KMS-11 (cell line): ENCODE data around the gene ABHD14A.

Experiments
- H2AFZ ChIP-seq: fragments of 200-600 bp; sonication (generic); 2 replicates; pipeline ENCODE4 v1.6.1; 2016; ENCODE audit warnings: antibody characterized with exemption, mixed run types, low read depth
- H3K27ac ChIP-seq: fragments of 200-600 bp; sonication (generic); 2 replicates; pipeline ENCODE4 v1.6.1; 2016; ENCODE audit warnings: mild to moderate bottlenecking, mixed run types
- H3K27me3 ChIP-seq: fragments of 200-600 bp; sonication (generic); 2 replicates; pipeline ENCODE4 v1.6.1; 2017; ENCODE audit warnings: mild to moderate bottlenecking, low read depth, mixed run types, moderate library complexity; ENCODE audit not compliant: insufficient read depth
- H3K36me3 ChIP-seq: fragments of 200-600 bp; sonication (generic); 2 replicates; pipeline ENCODE4 v1.6.1; 2017; ENCODE audit warnings: mild to moderate bottlenecking, mixed run types; ENCODE audit not compliant: insufficient read depth
- H3K4me1 ChIP-seq: fragments of 200-600 bp; sonication (generic); 2 replicates; pipeline ENCODE4 v1.6.1; 2016; ENCODE audit warnings: mild to moderate bottlenecking, low read depth, mixed run types; ENCODE audit not compliant: poor library complexity, severe bottlenecking
- H3K4me2 ChIP-seq: fragments of 200-600 bp; sonication (generic); 2 replicates; pipeline ENCODE4 v1.7.0; 2016; ENCODE audit warnings: mild to moderate bottlenecking, mixed run types
- H3K4me3 ChIP-seq: fragments of 200-600 bp; sonication (generic); IDR thresholded peaks from 2 replicates; pipeline ENCODE4 v1.6.1; 2017; ENCODE audit warnings: low read depth, low read length, mixed read lengths; ENCODE audit not compliant: insufficient read depth
- H3K79me2 ChIP-seq: fragments of 200-600 bp; sonication (generic); 2 replicates; pipeline ENCODE4 v1.6.1; 2016; ENCODE audit warnings: low read depth, mixed run types; ENCODE audit not compliant: insufficient read depth
- H3K9ac ChIP-seq: fragments of 200-600 bp; sonication (generic); 2 replicates; pipeline ENCODE4 v1.6.1; 2016; ENCODE audit warnings: mild to moderate bottlenecking, mixed run types
- H4K20me1 ChIP-seq: fragments of 200-600 bp; sonication (generic); 2 replicates; pipeline ENCODE4 v1.6.1; 2016; ENCODE audit warnings: mild to moderate bottlenecking, mixed run types; ENCODE audit not compliant: insufficient read depth
- TF ChIP-seq, protein P1 (sequence below): fragments of 200-600 bp; sonication (generic); conservative IDR thresholded peaks from 2 replicates; pipeline ENCODE4 v1.6.1; 2017; ENCODE audit warnings: low read depth, mild to moderate bottlenecking, antibody characterized with exemption, low read length, moderate library complexity, mixed read lengths

ABHD14A gene

DNA sequence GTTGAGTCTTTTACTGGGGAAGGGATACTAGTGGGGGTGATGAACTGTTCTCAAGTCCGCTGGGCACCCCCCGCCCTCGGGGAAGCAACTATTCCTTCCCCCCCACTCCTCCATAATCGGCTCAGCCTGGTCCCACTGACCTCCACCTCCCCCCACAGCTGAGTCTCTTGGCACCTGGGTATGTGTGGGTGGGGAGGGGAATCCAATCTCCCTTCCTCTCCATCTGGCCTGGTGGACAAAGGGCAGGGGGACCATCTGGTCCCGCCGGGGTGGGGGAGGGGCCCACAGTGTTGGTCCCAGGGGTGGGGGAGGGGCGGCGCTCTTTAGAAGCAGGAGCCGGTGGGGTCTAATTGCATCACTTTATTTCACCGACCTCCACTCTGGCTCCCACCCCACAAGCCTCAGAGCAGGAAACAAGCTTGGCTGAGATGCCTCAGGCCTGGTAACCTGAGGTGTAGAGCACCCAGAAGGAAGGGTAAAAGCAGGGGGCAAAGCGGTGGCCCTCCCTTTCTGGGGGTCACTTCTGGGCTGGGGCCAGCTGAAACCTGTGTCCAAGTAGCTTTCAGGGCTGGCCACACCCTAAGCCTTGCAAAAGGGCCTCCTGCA, 6.6 kb upstream of the ABHD14A start:
- Histone ChIP-seq H3K4me2 (peak overlapping the region; percentile 68; the same call in 1 of the 2 replicates), H3K9ac (no peak overlapping the region), H3K79me2 (0 out of 2 replicates have a peak, but pooled peaks cover 2% of the 10 kb centered on the region), H3K36me3 (no peaks in the 10 kb centered on the region), H2AFZ (no peak overlapping the region), H4K20me1 (no peaks in the 10 kb centered on the region), H3K4me1 (no peaks in the 10 kb centered on the region), H3K27me3 (no peaks in the 10 kb centered on the region), H3K4me3 (no peak overlapping the region), H3K27ac (no peak overlapping the region)
- TF ChIP-seq, protein P1, sequence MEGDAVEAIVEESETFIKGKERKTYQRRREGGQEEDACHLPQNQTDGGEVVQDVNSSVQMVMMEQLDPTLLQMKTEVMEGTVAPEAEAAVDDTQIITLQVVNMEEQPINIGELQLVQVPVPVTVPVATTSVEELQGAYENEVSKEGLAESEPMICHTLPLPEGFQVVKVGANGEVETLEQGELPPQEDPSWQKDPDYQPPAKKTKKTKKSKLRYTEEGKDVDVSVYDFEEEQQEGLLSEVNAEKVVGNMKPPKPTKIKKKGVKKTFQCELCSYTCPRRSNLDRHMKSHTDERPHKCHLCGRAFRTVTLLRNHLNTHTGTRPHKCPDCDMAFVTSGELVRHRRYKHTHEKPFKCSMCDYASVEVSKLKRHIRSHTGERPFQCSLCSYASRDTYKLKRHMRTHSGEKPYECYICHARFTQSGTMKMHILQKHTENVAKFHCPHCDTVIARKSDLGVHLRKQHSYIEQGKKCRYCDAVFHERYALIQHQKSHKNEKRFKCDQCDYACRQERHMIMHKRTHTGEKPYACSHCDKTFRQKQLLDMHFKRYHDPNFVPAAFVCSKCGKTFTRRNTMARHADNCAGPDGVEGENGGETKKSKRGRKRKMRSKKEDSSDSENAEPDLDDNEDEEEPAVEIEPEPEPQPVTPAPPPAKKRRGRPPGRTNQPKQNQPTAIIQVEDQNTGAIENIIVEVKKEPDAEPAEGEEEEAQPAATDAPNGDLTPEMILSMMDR = no peak

- Histone ChIP-seq H2AFZ (no peak overlapping the region), H3K9ac (no peak overlapping the region), H3K36me3 (no peaks in the 10 kb centered on the region), H3K79me2 (0 out of 2 replicates have a peak, but pooled peaks cover 5% of the 10 kb centered on the region), H4K20me1 (no peaks in the 10 kb centered on the region), H3K4me2 (no peak overlapping the region), H3K4me3 (no peak overlapping the region), H3K27ac (no peak overlapping the region), H3K4me1 (peaks cover 1% of the 10 kb centered on the region), H3K27me3 (no peaks in the 10 kb centered on the region)
- TF ChIP-seq, protein P1 = no peak
Observed at GRCh38 chr3:51968883-51969678, 5.8 kb upstream of the ABHD14A start.

GRCh38 chr3:51969841-51970240, 5.0 kb upstream of the ABHD14A start:
- Histone ChIP-seq H4K20me1 (no peaks in the 10 kb centered on the region), H3K4me1 (peaks cover 7% of the 10 kb centered on the region), H2AFZ (no peak overlapping the region), H3K4me2 (no peak overlapping the region), H3K27ac (no peak overlapping the region), H3K36me3 (no peaks in the 10 kb centered on the region), H3K9ac (no peak overlapping the region), H3K4me3 (no peak overlapping the region), H3K27me3 (no peaks in the 10 kb centered on the region), H3K79me2 (0 out of 2 replicates have a peak, but pooled peaks cover 5% of the 10 kb centered on the region)
- TF ChIP-seq, protein P1 = no peak

GRCh38 chr3:51970606-51971300, 4.1 kb upstream of the ABHD14A start:
- H3K4me3 ChIP-seq = no peak overlapping the region
- no peak overlapping the region for H2AFZ ChIP-seq
- 0 out of 2 replicates have a peak, but pooled peaks cover 5% of the 10 kb centered on the region for H3K79me2 ChIP-seq
- no peak overlapping the region for H3K4me2 ChIP-seq
- no peak overlapping the region for H3K9ac ChIP-seq
- no peak overlapping the region for H3K27ac ChIP-seq
- H3K4me1 ChIP-seq = peaks cover 11% of the 10 kb centered on the region
- H4K20me1 ChIP-seq = no peaks in the 10 kb centered on the region
- TF ChIP-seq, protein P1 = no peak
- H3K36me3 ChIP-seq = no peaks in the 10 kb centered on the region
- H3K27me3 ChIP-seq = no peaks in the 10 kb centered on the region
